WTC11 (cell line): ENCODE data around the gene PDE5A.

Source experiments
- CTCF ChIP-seq: fragments of 200-600 bp; IDR thresholded peaks from 2 replicates; pipeline ENCODE4 v1.8.0; 2022; ENCODE audit warnings: antibody characterized with exemption
- HMGXB4 ChIP-seq: sonication (generic); formaldehyde crosslinking; IDR thresholded peaks from 2 replicates; pipeline ENCODE4 v1.8.1; 2023; ENCODE audit warnings: mild to moderate bottlenecking, moderate library complexity, missing genetic modification reagents
- NR2C2 ChIP-seq: sonication (generic); formaldehyde crosslinking; IDR thresholded peaks from 2 replicates; pipeline ENCODE4 v1.8.0; 2022; ENCODE audit warnings: mild to moderate bottlenecking, missing genetic modification reagents
- USF2 ChIP-seq: sonication (generic); formaldehyde crosslinking; IDR thresholded peaks from 2 replicates; pipeline ENCODE4 v1.8.1; 2023; ENCODE audit warnings: mild to moderate bottlenecking, missing genetic modification reagents, moderate library complexity
- ZNF263 ChIP-seq: sonication (generic); formaldehyde crosslinking; IDR thresholded peaks from 2 replicates; pipeline ENCODE4 v1.8.1; 2022; ENCODE audit warnings: low read depth, mild to moderate bottlenecking, moderate library complexity, missing genetic modification reagents
- ZNF317 ChIP-seq: sonication (generic); formaldehyde crosslinking; IDR thresholded peaks from 2 replicates; pipeline ENCODE4 v1.8.1; 2023; ENCODE audit warnings: low read depth, mild to moderate bottlenecking, moderate library complexity, missing genetic modification reagents, borderline replicate concordance
- TF ChIP-seq, protein P1 (sequence below): sonication (generic); formaldehyde crosslinking; IDR thresholded peaks from 2 replicates; pipeline ENCODE4 v1.8.1; 2022; ENCODE audit warnings: mild to moderate bottlenecking, missing genetic modification reagents, moderate library complexity, borderline replicate concordance
- TF ChIP-seq, protein P2 (sequence below): sonication (generic); formaldehyde crosslinking; IDR thresholded peaks from 2 replicates; pipeline ENCODE4 v1.8.0; 2023; ENCODE audit warnings: mild to moderate bottlenecking, missing genetic modification reagents
- TF ChIP-seq, protein P3 (sequence below): sonication (generic); formaldehyde crosslinking; IDR thresholded peaks from 2 replicates; pipeline ENCODE4 v1.8.1; 2022; ENCODE audit warnings: low read depth, missing genetic modification reagents, borderline replicate concordance

DNA sequence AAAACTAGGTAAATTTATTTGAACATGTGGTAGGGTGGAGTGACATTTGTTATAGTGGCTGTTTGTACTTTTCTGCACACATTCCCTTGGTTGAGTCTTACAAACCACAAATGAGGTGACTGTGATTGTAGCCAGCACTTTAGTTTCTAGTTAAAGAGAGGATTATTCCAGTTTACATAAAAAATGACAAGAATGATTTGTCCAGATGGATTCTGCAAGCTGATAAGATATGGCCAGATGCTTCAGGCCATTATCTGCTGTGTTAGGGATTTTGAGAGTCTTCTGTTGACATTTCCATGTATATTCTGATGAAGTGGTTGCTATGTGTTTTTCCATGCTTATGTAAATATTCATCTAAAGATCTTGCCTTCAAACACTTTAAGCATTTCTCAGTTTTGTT, 31.0 kb upstream of the PDE5A start:
- TF ChIP-seq HMGXB4 (CRISPR knock-in tag) (no peak), NR2C2 (CRISPR knock-in tag) (no peak), ZNF263 (no peak), CTCF (no peak), ZNF317 (no peak), USF2 (CRISPR knock-in tag) (no peak)
- TF ChIP-seq, protein P1, sequence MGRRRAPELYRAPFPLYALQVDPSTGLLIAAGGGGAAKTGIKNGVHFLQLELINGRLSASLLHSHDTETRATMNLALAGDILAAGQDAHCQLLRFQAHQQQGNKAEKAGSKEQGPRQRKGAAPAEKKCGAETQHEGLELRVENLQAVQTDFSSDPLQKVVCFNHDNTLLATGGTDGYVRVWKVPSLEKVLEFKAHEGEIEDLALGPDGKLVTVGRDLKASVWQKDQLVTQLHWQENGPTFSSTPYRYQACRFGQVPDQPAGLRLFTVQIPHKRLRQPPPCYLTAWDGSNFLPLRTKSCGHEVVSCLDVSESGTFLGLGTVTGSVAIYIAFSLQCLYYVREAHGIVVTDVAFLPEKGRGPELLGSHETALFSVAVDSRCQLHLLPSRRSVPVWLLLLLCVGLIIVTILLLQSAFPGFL (CRISPR knock-in tag): no peak
- TF ChIP-seq, protein P2, sequence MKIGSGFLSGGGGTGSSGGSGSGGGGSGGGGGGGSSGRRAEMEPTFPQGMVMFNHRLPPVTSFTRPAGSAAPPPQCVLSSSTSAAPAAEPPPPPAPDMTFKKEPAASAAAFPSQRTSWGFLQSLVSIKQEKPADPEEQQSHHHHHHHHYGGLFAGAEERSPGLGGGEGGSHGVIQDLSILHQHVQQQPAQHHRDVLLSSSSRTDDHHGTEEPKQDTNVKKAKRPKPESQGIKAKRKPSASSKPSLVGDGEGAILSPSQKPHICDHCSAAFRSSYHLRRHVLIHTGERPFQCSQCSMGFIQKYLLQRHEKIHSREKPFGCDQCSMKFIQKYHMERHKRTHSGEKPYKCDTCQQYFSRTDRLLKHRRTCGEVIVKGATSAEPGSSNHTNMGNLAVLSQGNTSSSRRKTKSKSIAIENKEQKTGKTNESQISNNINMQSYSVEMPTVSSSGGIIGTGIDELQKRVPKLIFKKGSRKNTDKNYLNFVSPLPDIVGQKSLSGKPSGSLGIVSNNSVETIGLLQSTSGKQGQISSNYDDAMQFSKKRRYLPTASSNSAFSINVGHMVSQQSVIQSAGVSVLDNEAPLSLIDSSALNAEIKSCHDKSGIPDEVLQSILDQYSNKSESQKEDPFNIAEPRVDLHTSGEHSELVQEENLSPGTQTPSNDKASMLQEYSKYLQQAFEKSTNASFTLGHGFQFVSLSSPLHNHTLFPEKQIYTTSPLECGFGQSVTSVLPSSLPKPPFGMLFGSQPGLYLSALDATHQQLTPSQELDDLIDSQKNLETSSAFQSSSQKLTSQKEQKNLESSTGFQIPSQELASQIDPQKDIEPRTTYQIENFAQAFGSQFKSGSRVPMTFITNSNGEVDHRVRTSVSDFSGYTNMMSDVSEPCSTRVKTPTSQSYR (CRISPR knock-in tag): no peak
- TF ChIP-seq, protein P3, sequence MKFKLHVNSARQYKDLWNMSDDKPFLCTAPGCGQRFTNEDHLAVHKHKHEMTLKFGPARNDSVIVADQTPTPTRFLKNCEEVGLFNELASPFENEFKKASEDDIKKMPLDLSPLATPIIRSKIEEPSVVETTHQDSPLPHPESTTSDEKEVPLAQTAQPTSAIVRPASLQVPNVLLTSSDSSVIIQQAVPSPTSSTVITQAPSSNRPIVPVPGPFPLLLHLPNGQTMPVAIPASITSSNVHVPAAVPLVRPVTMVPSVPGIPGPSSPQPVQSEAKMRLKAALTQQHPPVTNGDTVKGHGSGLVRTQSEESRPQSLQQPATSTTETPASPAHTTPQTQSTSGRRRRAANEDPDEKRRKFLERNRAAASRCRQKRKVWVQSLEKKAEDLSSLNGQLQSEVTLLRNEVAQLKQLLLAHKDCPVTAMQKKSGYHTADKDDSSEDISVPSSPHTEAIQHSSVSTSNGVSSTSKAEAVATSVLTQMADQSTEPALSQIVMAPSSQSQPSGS: no peak
